HEK293T (cell line): ENCODE measurements around the gene GPBP1.

ENCODE experiments used
- BHLHE40 ChIP-seq: fragments of 450-650 bp; IDR thresholded peaks from 2 replicates; pipeline ENCODE4 v1.6.1; 2016; ENCODE audit warnings: mild to moderate bottlenecking, moderate library complexity, borderline replicate concordance
- CTBP1 ChIP-seq: fragments of 450-650 bp; IDR thresholded peaks from 2 replicates; pipeline ENCODE4 v1.6.1; 2016; ENCODE audit warnings: borderline replicate concordance
- ELF4 ChIP-seq: fragments of 450-650 bp; IDR thresholded peaks from 2 replicates; pipeline ENCODE4 v1.6.1; 2017; ENCODE audit warnings: antibody characterized with exemption
- FOXA1 ChIP-seq: fragments of 450-650 bp; IDR thresholded peaks from 2 replicates; pipeline ENCODE4 v1.6.1; 2016; ENCODE audit warnings: mild to moderate bottlenecking
- FOXM1 ChIP-seq: fragments of 450-650 bp; IDR thresholded peaks from 2 replicates; pipeline ENCODE4 v1.6.1; 2017; ENCODE audit warnings: mild to moderate bottlenecking, borderline replicate concordance
- HDGF ChIP-seq: fragments of 450-650 bp; IDR thresholded peaks from 2 replicates; pipeline ENCODE4 v1.6.1; 2017; ENCODE audit warnings: antibody characterized with exemption, borderline replicate concordance
- SP1 ChIP-seq: fragments of 450-650 bp; IDR thresholded peaks from 2 replicates; pipeline ENCODE4 v1.6.1; 2017
- SUZ12 ChIP-seq: fragments of 450-650 bp; IDR thresholded peaks from 2 replicates; pipeline ENCODE4 v1.6.1; 2016; ENCODE audit warnings: mild to moderate bottlenecking
- TARDBP ChIP-seq: fragments of 450-650 bp; IDR thresholded peaks from 2 replicates; pipeline ENCODE4 v1.6.1; 2016
- ZNF384 ChIP-seq: fragments of 450-650 bp; IDR thresholded peaks from 2 replicates; pipeline ENCODE4 v1.6.1; 2016

- TF ChIP-seq FOXA1 (no peak), CTBP1 (no peak), BHLHE40 (no peak), FOXM1 (no peak), TARDBP (no peak), HDGF (no peak), ZNF384 (no peak), SP1 (no peak), ELF4 (no peak), SUZ12 (no peak)
Measured at GRCh38 chr5:57176350-57176857, 2.5 kb downstream of the GPBP1 start.
